H54 (cell line): ENCODE data around the gene COPZ1.
A peak's percentile ranks its signal among the peaks of the same experiment; 100 is the strongest.

Experiments used
- DNase-seq: peaks from one replicate; pipeline ENCODE4 v3.0.0; 2011; ENCODE audit warnings: low spot score, mixed read lengths; ENCODE audit not compliant: insufficient read length
- FAIRE-seq: peaks from 3 replicates; lab custom pipeline; 2011; peaks lifted over from hg19 to GRCh38; lab: Jason Lieb, UNC
- POLR2A ChIP-seq: IDR thresholded peaks from 2 replicates; pipeline ENCODE4 v1.6.1; 2011; ENCODE audit warnings: low read depth, mild to moderate bottlenecking, low read length

COPZ1 gene

DNA sequence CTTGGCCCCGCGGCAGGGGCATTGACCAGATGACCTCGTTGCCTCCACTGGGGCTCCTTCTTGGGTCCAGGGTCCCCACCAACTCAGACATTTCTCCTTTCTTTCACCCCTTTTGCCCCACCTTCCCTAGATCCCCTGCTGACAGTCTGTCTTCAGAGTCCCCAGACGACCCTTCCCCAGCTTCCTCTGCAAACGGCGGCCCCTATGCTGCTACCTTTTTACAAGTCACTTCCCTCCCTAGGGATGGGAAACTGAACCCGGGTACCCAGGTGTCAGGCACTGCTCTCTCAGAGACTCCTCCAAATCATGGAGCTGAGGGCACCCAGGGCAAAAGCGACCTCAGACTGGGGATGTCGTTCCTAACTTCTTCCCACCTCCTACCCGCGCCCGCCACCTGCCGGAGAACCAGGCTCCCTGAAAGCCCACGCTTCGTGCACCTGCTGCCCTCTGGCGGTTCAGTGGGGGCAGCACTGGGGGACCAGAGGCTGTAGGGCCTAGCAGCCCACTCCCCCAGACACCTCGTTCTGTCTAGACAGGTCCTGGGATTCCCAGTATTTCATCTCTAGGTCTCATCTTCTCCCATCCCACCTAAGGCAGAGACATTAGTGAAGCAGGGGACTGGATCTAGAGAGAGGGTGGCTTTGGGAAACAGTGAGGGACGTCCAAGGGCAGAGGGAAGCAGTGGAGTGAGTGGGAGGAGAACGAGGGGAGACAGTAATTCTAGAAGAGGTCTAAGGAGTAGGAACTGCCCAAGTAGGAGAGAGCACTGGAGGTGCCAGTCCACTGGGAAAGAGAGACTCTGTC is 54.7 kb downstream of the COPZ1 start:
- DNase-seq (peak; percentile 93), FAIRE-seq (no peak)
- TF ChIP-seq POLR2A = no peak

DNA sequence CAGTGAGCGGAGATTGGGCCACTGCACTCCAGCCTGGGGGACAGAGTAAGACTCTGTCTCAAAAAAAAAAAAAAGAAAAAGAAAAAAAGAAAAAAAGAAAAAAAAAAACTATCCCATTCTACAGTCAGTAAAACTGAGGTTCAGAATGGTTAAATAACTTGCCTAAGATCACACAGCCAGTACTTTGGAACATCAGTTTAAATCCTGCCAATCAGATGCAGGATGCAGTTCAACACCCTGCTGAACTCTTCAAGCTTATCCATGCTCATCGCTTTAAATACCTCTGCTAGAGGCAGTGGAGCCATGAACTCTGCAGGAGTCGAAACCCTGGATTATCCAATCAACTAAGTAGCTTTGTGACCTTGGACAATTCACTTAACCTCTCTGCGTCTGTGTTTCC is 56.2 kb downstream of the COPZ1 start:
- FAIRE-seq (no peak), DNase-seq (no peak)

DNA sequence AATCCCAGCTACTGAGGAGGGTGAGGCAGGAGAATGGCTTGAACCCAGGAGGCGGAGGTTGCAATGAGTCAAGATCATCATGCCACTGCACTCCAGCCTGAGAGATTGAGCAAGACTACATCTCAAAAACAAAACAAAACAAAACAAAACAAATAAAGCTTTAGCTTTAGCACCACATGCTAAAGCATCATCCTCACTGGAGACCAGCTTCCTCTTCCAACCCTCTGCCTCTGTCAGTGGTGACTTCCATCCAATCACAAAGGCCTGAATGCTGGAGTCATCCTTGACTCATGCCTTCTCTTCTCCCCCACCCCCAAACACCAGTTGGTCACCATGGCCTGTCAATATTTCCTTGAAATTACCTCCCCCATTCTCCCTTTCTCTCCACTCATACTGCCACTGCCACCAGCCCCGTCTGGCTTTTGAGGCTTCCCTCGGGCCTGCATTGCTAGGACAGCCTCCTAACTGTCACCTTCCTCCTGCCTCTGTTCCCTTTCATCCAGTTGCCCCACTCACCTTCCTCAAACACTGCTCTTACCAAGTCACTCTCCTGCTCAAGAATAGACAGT is 58.2 kb downstream of the COPZ1 start:
- peak; percentile 81 for DNase-seq
- FAIRE-seq = peak; percentile 96
- no peak for TF ChIP-seq POLR2A

More for the DNA sequence above, 56.2 kb downstream of the COPZ1 start:
- TF ChIP-seq POLR2A = no peak

DNA sequence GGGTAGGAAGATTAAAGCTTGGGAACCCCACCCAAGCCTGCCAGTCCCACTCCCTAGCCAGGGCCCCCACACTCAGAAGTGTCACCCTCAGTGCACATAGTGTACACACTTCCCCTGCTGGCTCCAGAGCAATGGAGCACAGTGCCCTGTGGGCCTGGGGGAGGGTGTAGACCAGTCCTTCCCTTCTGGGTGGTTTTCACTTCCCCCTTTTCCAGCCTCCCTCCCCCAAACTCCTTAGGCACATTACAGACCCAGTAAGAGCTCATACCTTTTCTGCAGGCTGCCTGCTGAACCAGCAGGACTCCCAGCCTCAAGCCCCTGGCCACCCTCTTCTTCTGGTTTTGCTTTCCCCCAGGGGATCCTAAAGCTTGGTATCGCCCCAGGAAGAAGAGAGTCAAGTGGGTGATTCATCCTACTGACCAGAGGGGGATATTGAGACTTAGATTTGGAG is 59.7 kb downstream of the COPZ1 start, which contains the start of gene ZNF385A:
ZNF385A (minus strand) TSS at position 143 of the 451 bp plus-strand sequence. CDS start 219 bp downstream, outside the sequence.
- no peak for DNase-seq
- FAIRE-seq = no peak
- no peak for TF ChIP-seq POLR2A

DNA sequence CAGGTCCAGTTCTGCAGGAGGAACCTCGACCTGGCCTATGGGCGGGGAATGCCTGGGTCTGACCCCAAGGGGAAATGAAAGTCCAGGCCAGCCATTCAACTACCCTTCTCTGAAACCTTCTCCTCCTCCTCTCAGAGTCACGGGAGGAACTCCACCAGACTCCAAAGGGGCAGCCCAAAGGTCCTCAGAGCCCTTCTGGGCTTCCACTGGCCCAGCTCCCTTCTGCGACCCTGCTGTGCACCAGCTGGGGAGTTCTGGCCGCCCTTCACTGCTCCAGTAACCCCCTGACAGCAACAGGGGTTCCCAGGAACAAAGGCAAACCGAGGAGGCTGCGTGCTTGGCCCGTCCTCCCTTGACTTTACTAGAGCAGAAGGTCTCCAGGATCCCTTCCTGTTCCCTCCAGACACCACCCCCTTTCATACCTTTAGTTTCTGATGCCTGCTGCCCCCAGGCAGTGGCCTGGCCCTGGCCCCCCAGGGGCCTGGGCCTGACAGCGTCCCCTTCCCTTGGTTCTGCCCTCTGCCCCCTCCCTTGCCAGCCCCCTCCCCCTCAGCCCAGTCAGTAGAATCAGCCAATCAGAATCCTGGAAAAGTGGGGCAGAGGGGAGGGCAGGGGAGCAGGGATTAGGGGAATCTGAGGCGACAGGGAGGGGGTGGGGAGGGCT is 60.5 kb downstream of the COPZ1 start:
- no peak for DNase-seq
- TF ChIP-seq POLR2A = no peak
- no peak for FAIRE-seq

DNA sequence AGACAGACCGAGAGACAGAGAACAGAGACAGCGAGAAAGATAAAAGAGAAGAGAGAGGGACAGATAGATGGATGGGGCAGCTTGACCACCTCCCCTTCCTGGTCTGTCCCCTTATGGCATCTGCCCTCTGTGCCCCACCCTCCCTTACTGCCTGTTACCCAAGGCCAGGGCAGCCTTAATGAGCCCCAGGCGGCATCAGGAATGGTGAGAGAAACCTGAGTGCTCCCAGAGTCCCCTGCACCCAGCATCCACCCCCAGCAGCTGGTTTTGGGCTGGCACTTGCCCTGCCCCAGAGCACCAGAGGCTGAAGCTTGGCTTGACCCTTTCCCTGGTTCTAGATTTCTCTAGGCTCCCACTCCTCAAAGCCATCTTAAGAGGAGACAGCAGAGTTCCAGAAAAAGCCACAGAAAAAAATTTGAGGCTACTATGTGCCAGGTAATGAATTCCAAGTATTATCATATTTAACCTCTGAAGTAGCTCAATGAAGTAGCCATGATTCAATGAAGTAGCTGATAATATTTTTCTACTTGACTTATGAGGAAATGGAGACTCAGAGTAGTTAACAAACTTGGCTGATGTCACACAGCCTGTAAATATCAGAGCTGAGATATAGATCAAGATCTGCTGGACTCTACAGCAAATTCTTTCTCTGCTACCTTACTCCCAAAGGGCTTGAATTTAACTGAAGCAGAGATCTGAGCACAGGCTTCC is 61.6 kb downstream of the COPZ1 start:
- FAIRE-seq = no peak
- no peak for TF ChIP-seq POLR2A

DNA sequence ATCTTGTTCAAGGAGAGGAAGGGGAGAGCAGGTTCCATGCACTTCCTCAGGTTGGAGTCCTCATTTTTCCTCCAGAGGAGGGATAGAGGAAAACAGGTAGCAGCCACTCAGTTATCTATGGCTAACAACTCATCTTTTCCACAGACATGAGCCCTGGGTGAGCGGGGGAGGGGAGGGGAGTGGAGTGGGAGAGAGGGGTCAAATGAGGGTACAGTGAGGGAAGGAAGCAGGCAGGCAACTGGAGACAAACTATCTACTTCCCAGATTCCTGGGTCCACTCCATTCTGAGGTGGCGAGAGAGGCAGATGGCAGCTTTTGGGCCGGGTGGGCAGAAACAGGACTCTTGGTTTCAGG is 62.2 kb downstream of the COPZ1 start:
- TF ChIP-seq POLR2A = no peak
- FAIRE-seq = no peak
- DNase-seq = no peak

More for the DNA sequence above, 61.6 kb downstream of the COPZ1 start:
- DNase-seq = no peak

DNA sequence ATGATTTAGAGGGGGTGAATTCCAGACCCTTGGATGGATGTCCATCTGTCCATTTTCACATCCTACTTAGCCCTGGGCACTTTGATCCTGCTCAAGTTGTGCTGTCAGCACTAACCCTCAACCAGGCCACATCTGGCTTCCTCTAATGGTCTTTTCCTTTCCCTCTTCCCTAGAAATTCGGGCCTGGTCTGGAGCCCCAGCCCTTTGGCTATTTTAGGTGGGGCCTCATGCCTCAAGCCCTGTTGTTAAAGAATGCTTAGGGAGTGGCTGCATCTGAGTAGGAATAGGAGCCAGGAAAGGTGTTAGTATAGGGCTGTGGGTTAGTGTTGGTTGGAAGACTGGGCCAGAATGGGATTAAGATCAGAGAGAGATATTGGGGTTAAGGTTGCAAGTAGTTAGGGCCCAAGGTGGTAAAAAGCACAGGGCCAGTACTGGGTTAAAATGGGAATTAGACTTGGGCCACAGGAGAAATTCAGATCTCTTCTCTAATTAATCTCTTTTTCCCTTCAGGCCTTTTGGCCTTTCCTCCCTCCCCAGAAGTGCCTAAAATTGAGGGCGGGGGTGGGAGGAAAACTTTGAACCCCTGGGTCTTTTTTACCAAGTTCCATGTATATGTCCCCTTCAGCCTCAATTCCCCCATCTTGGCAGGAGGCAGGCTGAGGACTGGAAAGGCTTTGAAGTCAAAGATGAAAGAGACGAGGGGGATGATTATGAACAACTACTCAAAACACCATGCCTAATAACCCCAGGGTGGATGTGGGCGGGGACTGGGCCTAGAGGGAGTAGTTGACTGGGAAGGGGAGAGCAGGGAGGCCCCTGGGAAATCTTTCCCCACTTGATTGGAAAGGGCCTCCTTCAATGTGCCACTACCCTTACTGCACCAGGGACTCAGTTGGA is 63.6 kb downstream of the COPZ1 start:
- DNase-seq = no peak
- FAIRE-seq = no peak
- TF ChIP-seq POLR2A = no peak

DNA sequence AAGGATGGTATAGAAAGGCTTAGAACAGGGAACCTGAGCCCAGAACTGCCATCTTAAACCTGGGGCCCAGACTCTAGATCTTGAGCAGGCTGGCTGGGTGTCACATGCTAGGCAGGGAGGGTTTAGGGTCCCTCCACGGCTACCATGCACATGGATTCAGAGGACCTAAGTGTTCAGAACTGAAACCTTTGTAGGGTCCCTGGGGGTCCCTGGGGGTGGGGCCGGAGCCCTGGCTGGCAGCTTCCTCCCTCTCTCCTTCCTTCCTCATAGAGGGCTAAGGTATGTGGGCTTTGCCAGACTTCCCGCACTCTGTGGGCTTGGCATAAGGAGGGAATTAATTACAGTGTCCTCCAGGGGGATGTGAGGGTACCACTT is 64.2 kb downstream of the COPZ1 start:
- DNase-seq = no peak
- TF ChIP-seq POLR2A = no peak
- FAIRE-seq = no peak

DNA sequence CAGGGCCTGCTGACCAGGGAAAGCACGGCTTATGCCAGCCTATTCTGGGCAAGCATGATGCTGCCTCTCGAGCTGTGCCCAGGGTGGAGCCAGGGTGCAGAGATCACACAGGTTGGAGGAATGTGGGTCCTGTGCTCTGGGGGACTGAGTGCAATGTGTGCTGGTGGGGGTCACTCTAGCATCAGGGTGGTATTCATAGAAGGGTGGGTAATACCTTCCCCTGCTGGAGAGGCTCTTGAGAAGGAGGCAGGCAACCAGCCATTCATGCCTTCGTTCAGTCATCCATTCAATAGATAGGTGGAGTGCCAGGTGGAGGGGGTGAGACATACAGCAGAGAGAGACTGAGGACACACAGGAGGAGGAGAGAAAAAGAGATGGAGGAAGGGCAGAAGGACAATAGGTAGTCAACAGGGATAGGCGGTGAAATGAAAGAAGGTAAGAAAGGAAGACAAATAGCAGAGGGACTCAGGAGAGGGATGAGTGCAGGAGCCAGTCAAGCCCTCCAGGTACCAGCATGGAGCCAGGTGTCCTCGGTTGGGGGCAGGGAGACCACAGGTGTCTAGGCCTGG is 64.8 kb downstream of the COPZ1 start:
- FAIRE-seq = no peak
- DNase-seq = no peak
- no peak for TF ChIP-seq POLR2A

DNA sequence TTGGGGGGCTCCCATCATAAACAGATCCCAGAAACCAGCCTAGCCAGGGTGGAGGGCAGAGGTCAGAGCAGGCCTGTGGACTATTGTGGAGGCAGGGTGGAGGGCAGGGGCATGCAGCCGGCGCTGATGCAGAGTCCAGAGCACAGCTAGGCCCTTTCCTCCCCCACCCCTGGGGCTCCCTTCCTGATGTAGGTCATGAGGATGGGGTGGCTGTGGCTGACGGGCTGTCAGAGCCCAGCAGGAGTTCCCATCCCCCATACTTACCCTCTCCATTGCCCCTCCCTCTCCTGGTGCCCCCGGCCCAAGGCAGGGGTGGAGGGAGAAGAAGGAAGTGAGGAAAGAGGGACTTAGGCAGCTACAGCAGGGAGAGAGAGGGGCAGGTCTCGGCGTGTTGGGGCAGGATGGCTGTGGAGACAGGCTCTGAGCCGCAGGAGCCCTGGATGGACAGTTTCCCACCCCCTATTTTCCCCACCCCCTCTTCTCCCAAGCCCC is 65.3 kb downstream of the COPZ1 start:
- FAIRE-seq (no peak), DNase-seq (no peak)

More for the DNA sequence above, 65.3 kb downstream of the COPZ1 start:
- TF ChIP-seq POLR2A = no peak
